ENCODE data around the gene CDH23. TPM values are rescaled to one million over a fixed set of nuclear protein-coding genes. Genes with fewer than 3 reads are reported as not detected.

Gene CDH23
- total and polyA plus RNA-seq, 2 donors from 2014 or later, result 1.1 to 6.4 TPM

- no peaks in the 10 kb centered on the region for H3K4me1 ChIP-seq (ENCODE audit: control insufficient read depth in 2 of 3, insufficient read depth in 2 of 3, low read depth in 1 of 3, low read length in 3 of 3)
- TF ChIP-seq CTCF (IDR thresholded peaks at IDR 0.05; ENCODE audit: borderline replicate concordance, extremely low read depth, insufficient read depth), result no peak
- H3K27ac ChIP-seq (ENCODE audit: low read depth in 2 of 2, low read length in 2 of 2), result no peak overlapping the region
- H3K9ac ChIP-seq (ENCODE audit: low read length in 3 of 3), result no peak overlapping the region
- H3K4me3 ChIP-seq (ENCODE audit: low read length in 3 of 3), result no peak overlapping the region
- intact Hi-C loops (cut with DNase I), result no loop called here
- H3K9me3 ChIP-seq (ENCODE audit: control insufficient read depth in 2 of 3, insufficient read depth in 1 of 3, low read length in 3 of 3), result no peaks in the 10 kb centered on the region
- H3K27me3 ChIP-seq (ENCODE audit: control insufficient read depth, insufficient read depth, low read length), result no peaks in the 10 kb centered on the region
- FAIRE-seq (no peak), DNase-seq (no peak)
- no peaks in the 10 kb centered on the region for H3K36me3 ChIP-seq (ENCODE audit: control insufficient read depth in 2 of 3, insufficient read depth in 3 of 3, low read length in 3 of 3)
Observed at GRCh38 chr10:71482620-71483019, 85.9 kb downstream of the CDH23 start.

- no peak overlapping the region for H3K27ac ChIP-seq (ENCODE audit: low read depth in 2 of 2, low read length in 2 of 2)
- no peak overlapping the region for H3K4me3 ChIP-seq (ENCODE audit: low read length in 3 of 3)
- H3K36me3 ChIP-seq (ENCODE audit: control insufficient read depth in 2 of 3, insufficient read depth in 3 of 3, low read length in 3 of 3), result no peaks in the 10 kb centered on the region
- no peaks in the 10 kb centered on the region for H3K9me3 ChIP-seq (ENCODE audit: control insufficient read depth in 2 of 3, insufficient read depth in 1 of 3, low read length in 3 of 3)
- no peaks in the 10 kb centered on the region for H3K27me3 ChIP-seq (ENCODE audit: control insufficient read depth, insufficient read depth, low read length)
- no peaks in the 10 kb centered on the region for H3K4me1 ChIP-seq (ENCODE audit: control insufficient read depth in 2 of 3, insufficient read depth in 2 of 3, low read depth in 1 of 3, low read length in 3 of 3)
- FAIRE-seq, result no peak
- DNase-seq, result no peak
- TF ChIP-seq CTCF (IDR thresholded peaks at IDR 0.05; ENCODE audit: borderline replicate concordance, extremely low read depth, insufficient read depth), result no peak
- H3K9ac ChIP-seq (ENCODE audit: low read length in 3 of 3), result no peak overlapping the region
- intact Hi-C loops (cut with DNase I), result no loop called here
Observed at GRCh38 chr10:71483135-71483534, 86.4 kb downstream of the CDH23 start.

GRCh38 chr10:71483885-71484751 is 87.4 kb downstream of the CDH23 start:
- H3K4me3 ChIP-seq (ENCODE audit: low read length in 3 of 3), result no peak overlapping the region
- intact Hi-C loops (cut with DNase I), result no loop called here
- DNase-seq (no peak), FAIRE-seq (no peak)
- H3K36me3 ChIP-seq (ENCODE audit: control insufficient read depth in 2 of 3, insufficient read depth in 3 of 3, low read length in 3 of 3), result no peaks in the 10 kb centered on the region
- no peak overlapping the region for H3K27ac ChIP-seq (ENCODE audit: low read depth in 2 of 2, low read length in 2 of 2)
- no peak overlapping the region for H3K9ac ChIP-seq (ENCODE audit: low read length in 3 of 3)
- peaks cover 0 to 6% (median 2%) of the 10 kb centered on the region in 3 donors for H3K9me3 ChIP-seq (ENCODE audit: control insufficient read depth in 2 of 3, insufficient read depth in 1 of 3, low read length in 3 of 3)
- no peak for TF ChIP-seq CTCF (IDR thresholded peaks at IDR 0.05; ENCODE audit: borderline replicate concordance, extremely low read depth, insufficient read depth)
- no peaks in the 10 kb centered on the region for H3K27me3 ChIP-seq (ENCODE audit: control insufficient read depth, insufficient read depth, low read length)
- no peaks in the 10 kb centered on the region for H3K4me1 ChIP-seq (ENCODE audit: control insufficient read depth in 2 of 3, insufficient read depth in 2 of 3, low read depth in 1 of 3, low read length in 3 of 3)

All from kidney (tissue), 14 donors.